ENCODE results near the gene EDEM3.

Gene EDEM3

DNA sequence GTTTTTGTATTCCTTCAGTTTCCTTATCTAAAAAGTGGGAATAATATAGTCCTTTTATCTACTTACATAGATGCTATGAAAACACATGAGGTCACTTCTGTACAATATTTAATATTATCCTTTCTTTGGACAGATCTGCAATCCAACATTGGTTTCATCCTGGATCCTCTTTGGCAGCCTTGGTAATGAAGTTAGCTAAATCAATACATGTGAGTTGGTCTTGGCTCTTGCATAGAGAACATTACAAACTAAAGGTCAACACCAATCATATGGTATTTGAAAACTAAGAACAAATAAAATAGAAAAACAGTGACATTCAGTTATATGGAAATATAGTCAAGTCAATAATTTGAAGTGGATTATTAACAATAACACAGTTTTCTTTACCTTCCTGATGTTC is 3.2 kb upstream of the EDEM3 start:
- Mint-ChIP-seq H3K9me3 (no peaks in the 10 kb centered on the region), H3K27ac (no peak overlapping the region), H3K36me3 (peaks cover 7% of the 10 kb centered on the region), H3K4me1 (peaks cover 21% of the 10 kb centered on the region), H3K4me3 (no peak overlapping the region), H3K27me3 (peaks cover 19% of the 10 kb centered on the region)
- CTCF ChIA-PET: no interaction called here
- no peak for DNase-seq

DNA sequence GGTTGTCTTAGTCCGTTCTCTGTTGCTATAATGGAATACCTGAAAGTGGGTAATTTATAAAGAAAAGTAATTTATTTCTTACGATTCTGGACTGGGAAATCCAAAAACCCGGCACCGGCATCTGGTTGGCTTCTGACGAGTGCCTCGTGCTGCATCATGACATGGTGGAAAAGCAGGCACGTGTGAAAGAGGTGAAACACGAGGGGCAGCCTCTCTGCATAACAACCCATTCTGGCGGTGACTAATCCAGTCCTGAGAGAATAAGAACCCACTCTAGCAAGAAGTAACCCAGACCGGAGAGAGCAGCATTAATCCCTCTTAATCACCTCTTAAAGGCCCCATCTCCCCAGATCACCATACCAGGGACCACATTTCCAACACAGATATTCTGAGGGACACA is 2.7 kb upstream of the EDEM3 start:
- Mint-ChIP-seq H3K9me3 (no peaks in the 10 kb centered on the region), H3K4me3 (no peak overlapping the region), H3K27ac (no peak overlapping the region), H3K4me1 (peaks cover 26% of the 10 kb centered on the region), H3K27me3 (peaks cover 19% of the 10 kb centered on the region), H3K36me3 (peaks cover 8% of the 10 kb centered on the region)
- CTCF ChIA-PET: no interaction called here
- no peak for DNase-seq

DNA sequence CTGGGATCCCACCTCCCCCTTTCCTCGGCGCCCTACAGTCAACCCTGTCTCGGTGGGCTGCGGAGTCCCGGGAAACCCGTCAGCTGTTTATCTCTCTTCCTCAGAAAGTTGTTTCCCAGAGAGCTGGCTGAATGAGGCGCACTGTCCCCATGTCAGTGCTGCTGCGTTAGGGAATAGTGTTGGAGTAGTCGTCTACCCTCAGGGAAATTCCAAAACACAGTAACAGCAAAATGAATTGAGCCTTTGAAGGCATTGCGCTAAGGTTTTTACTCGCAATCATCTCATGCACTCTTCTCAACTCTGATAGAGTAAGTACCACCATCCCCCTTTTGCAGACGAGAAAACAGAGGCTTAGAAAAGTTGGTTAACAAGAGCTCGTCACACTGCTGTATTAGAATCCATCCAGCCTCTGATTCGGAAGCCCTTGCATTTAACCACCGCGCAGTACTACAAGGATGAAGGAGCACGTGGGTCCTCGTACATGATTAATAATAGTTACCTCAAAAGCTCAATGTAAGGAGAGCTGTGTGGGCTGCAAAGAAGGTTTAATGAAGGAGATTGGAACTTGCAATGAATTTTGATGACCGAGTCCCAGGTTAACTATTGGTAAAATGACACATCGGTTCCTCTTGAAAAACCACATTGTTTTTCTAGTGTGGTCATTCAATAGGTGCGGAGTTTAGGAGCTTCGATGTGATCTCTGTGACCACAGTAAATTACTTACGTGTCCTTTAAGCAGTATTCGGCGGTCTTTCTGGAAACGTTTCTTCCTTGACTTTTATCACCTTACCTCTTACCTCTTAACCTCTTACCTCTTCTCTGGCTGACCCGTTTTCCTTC is 788 bp upstream of the EDEM3 start:
- CTCF ChIA-PET: interaction anchor here (1.6 kb wide), 1 partner anchor 226 kb away, joined by 8 read pairs; no protein-coding TSS in a partner anchor
- Mint-ChIP-seq H3K4me3 (peak overlapping the region; percentile 82), H3K27ac (peak overlapping the region; percentile 91), H3K4me1 (peaks cover 37% of the 10 kb centered on the region), H3K36me3 (peaks cover 11% of the 10 kb centered on the region), H3K27me3 (peaks cover 19% of the 10 kb centered on the region), H3K9me3 (no peaks in the 10 kb centered on the region)
- no peak for DNase-seq

DNA sequence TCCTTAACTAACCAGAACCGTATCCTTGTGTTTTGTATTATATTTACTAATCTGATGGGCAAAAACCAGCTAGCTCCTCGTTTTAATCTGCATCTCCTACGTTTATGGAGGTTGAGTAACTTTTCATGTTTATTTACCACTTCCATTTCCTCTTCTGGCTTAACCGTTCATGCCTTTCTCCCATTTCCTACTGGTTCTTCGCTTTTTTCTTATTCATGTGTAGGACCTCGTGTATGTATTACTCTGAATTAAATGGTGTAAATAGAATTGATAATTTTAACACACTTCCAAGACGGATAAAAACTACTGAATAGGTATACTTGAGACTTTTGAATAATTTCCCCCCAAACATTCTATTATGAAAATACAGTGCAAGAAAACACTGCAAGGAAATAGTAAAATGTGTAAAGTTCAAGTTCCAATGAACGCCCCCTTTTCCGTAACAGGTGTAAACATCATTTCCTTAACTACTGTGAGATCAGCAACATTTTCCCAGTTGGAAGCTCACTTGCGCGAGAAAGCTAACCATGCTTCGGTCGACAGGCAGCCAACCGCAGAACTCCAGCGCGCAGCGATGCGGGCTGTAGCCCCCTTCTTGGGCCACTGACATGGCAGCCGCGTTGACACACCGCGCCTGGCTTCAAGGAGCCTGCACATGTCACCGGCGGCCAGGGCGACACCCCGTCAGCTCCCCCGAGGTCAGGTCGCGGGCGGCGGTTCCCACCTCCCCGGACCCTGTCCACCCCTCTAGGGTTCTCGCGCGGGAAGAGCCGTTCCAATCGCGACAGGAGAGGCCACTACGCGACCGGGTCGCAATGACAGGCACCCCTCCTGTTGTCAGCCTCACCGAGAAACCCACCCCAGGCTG is 816 bp downstream of the EDEM3 start:
- Mint-ChIP-seq H3K27ac (peak overlapping the region; percentile 91), H3K36me3 (peaks cover 13% of the 10 kb centered on the region), H3K4me1 (peaks cover 42% of the 10 kb centered on the region), H3K4me3 (peak overlapping the region; percentile 82), H3K27me3 (peaks cover 15% of the 10 kb centered on the region), H3K9me3 (no peaks in the 10 kb centered on the region)
- CTCF ChIA-PET: no interaction called here
- peak; percentile 62 for DNase-seq

DNA sequence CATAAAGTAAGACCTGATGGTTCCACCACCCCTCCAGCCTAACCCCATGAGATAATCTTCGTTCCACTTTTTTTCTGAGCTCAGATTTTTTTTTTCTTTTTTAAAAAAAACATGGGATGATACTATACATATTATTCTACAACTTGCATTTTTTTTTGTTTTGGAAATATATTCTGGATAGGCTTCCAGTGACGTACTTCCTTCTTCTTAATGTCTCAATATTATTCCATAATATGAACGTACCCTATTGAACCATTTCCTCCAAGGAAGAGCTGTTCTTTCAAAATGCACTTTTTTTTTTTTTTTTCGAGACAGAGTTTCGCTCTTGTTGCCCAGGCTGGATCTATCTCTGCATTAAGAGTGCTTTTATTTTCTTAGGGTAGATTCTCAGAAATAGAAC is 1.5 kb downstream of the EDEM3 start:
- no peak for DNase-seq
- CTCF ChIA-PET: no interaction called here
- Mint-ChIP-seq H3K9me3 (no peaks in the 10 kb centered on the region), H3K4me3 (peak overlapping the region; percentile 82), H3K4me1 (peaks cover 42% of the 10 kb centered on the region), H3K27ac (peak overlapping the region; percentile 91), H3K36me3 (peaks cover 15% of the 10 kb centered on the region), H3K27me3 (peaks cover 15% of the 10 kb centered on the region)

DNA sequence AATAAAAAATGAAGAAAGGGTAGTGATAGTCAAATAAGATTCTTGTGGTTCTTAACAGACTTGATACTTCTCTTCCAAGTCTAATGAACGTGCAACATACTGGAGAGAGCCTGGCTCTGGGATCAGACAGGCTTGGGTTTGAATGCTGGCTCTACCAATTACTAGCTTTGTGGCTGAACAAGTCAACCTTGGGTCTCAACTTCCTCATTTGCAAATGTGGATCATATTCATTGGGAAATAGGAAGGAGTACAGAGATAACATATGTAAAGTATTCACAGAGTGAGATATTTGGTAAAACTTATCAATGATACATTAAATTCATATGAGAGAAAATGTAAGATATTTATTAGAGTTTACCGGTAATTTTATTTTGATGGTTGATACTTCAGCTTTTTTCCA is 2.0 kb downstream of the EDEM3 start:
- Mint-ChIP-seq H3K36me3 (peaks cover 17% of the 10 kb centered on the region), H3K4me1 (peaks cover 42% of the 10 kb centered on the region), H3K27me3 (peaks cover 13% of the 10 kb centered on the region), H3K4me3 (peak overlapping the region; percentile 82), H3K27ac (peak overlapping the region; percentile 91), H3K9me3 (no peaks in the 10 kb centered on the region)
- no peak for DNase-seq
- CTCF ChIA-PET: no interaction called here

DNA sequence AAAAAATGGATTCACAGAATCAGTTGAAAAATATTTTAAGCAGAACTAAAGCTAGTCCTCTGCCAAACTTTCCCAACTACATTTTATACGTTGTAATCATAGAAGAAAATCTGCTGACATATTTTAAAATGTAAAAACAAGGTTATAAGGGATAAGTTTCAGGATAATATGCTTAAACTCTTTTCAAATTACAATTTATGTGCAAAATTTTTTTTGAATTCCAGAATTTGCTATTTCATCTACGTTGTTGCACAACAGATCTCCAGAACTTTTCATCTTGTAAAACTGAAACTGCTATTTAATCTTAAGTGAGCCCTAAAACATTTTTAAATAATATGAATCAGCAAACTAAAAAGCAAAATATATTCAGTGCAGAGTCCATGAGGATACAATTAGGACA is 5.9 kb downstream of the EDEM3 start:
- DNase-seq: no peak
- CTCF ChIA-PET: no interaction called here
- H3K27ac Mint-ChIP-seq: no peak overlapping the region
- H3K27me3 Mint-ChIP-seq: no peaks in the 10 kb centered on the region
- H3K4me1 Mint-ChIP-seq: peaks cover 56% of the 10 kb centered on the region
- H3K9me3 Mint-ChIP-seq: no peaks in the 10 kb centered on the region
- H3K4me3 Mint-ChIP-seq: no peak overlapping the region
- peaks cover 38% of the 10 kb centered on the region for H3K36me3 Mint-ChIP-seq

DNA sequence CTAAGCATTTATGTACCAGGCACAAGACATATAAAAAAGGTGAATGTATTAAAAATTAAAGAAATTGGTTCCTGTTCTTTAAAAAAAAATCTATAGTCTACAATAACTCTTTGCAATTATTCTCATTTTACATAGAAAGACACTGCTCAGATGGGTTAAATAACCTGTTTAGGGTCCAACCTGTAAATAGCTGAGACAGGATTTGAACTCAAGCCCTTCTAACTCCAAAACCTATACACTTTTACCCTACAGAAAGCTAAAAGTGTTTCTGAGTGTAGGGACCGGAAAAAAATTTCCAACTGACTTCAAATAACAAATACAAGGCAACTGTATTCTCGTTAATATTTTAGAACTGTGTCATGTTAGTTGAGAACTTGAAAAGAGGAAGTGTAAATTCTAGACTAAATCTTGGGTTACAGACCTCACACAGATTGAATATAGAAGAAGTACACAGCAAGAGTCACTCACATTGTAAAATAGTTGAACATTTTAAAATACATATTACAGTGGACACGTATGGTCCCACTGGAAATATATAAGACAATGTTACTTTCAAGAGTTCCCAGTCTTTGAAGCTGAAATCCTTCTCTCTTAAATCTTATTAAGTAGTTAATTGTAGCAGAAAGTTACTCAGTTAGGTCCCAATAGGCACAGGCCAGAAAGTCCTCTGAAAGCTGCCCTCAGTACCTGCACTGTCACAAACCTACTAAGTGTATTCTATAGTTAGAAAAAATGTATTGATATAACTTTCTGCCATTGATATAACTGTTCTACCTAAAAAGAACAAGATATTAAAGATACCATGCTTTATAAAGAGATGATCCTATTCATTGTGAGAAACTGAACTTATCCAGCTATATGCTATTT is 7.3 kb downstream of the EDEM3 start:
- H3K4me3 Mint-ChIP-seq: no peak overlapping the region
- H3K9me3 Mint-ChIP-seq: no peaks in the 10 kb centered on the region
- H3K27ac Mint-ChIP-seq: no peak overlapping the region
- no peak for DNase-seq
- no peaks in the 10 kb centered on the region for H3K27me3 Mint-ChIP-seq
- peaks cover 55% of the 10 kb centered on the region for H3K4me1 Mint-ChIP-seq
- peaks cover 30% of the 10 kb centered on the region for H3K36me3 Mint-ChIP-seq
- CTCF ChIA-PET: no interaction called here

DNA sequence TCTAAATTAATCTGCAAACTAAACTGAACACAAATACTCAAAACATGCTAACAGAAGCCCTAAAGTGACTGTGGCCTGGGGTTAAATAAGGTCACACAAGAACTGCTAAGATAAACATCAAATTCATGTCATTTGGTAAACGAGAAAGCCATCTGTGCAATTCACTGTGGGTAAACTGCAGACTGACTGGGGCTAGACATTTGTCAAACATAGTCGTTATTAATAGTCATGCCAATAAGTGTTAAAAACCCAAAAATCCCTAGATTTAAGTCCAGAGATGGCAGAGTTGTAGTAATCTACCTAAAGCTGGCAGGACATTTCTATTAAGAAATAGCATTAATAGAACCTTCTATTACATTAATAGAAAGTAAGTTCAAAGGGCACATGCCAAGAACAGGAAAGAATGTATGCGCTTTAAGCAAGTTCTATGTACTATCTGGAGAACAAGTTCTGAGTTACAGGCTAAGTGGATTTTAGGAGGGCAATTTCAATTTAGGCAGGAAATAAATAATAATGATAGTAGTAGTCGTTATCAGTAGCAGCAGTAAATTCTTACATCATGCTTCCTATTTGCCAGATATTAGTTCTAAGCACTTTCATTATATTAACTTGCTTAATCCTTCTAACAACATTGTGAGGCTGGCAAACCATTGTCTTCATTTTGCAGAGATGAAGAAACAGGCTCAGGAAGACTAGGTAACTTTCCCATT is 8.6 kb downstream of the EDEM3 start:
- H3K27me3 Mint-ChIP-seq: no peaks in the 10 kb centered on the region
- CTCF ChIA-PET: interaction anchor here (1.2 kb wide), 1 partner anchor 424 kb away, joined by 4 read pairs; no protein-coding TSS in a partner anchor
- DNase-seq: no peak
- no peaks in the 10 kb centered on the region for H3K9me3 Mint-ChIP-seq
- peak overlapping the region; percentile 68 for H3K27ac Mint-ChIP-seq
- peaks cover 34% of the 10 kb centered on the region for H3K36me3 Mint-ChIP-seq
- no peak overlapping the region for H3K4me3 Mint-ChIP-seq
- H3K4me1 Mint-ChIP-seq: peaks cover 57% of the 10 kb centered on the region

DNA sequence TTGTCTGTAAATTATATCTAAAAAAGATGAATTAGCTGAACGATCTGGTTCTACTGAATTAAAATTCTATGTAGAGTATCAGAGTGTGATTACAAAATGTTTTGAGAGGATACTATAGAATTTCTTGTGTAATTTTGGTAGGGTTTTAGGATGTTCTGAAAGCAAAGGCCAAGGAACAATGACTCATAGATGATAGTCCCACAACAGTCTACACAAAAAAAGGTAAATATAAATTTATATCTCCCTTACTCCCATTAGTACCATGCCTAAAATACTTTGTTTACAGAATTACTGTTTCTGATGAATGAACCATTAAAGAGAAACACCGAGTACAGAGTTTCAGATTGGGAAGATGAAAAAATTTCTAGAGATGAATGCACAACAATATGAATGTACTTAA is 9.5 kb downstream of the EDEM3 start:
- DNase-seq: no peak

DNA sequence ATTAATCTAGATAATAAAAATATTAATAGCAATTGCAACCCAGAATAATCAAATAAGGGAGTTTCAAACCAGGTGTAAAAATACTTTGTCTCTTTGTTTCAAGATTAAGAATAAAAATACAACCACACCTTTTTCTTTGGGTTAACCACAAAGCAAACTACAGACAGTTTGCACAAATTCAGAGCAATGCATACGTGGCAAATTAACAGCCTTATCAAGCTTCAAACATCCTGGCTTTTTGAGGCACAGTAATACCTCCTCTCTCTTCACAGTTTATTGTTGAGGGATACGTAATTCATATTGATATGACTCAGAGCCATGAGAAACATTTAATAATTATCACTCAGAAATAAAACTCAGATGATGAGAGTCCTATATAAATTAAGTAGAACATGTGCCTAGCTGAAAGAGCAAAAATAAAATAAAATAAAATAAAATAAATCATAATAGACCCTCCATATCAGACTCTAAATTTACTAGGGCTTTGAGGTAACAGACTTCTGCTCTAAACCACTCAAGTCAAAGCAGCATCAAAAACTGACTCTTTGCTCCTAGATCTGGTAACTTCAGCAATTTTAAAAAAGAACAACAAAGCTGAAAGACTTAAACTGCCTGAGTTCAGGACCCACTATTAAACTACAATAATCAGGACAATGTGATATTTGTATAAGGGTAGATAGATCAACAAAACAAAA is 11.4 kb downstream of the EDEM3 start:
- DNase-seq: no peak
- Mint-ChIP-seq H3K4me3 (peak overlapping the region; percentile 49), H3K9me3 (no peaks in the 10 kb centered on the region), H3K4me1 (peaks cover 50% of the 10 kb centered on the region), H3K36me3 (peaks cover 37% of the 10 kb centered on the region), H3K27me3 (no peaks in the 10 kb centered on the region), H3K27ac (peak overlapping the region; percentile 91)
- CTCF ChIA-PET: no interaction called here

More for the DNA sequence above, 9.5 kb downstream of the EDEM3 start:
- H3K36me3 Mint-ChIP-seq: peaks cover 39% of the 10 kb centered on the region
- CTCF ChIA-PET: interaction anchor here (1.2 kb wide), 1 partner anchor 425 kb away, joined by 4 read pairs; no protein-coding TSS in a partner anchor
- no peak overlapping the region for H3K27ac Mint-ChIP-seq
- no peak overlapping the region for H3K4me3 Mint-ChIP-seq
- H3K27me3 Mint-ChIP-seq: no peaks in the 10 kb centered on the region
- H3K4me1 Mint-ChIP-seq: peaks cover 54% of the 10 kb centered on the region
- H3K9me3 Mint-ChIP-seq: no peaks in the 10 kb centered on the region

DNA sequence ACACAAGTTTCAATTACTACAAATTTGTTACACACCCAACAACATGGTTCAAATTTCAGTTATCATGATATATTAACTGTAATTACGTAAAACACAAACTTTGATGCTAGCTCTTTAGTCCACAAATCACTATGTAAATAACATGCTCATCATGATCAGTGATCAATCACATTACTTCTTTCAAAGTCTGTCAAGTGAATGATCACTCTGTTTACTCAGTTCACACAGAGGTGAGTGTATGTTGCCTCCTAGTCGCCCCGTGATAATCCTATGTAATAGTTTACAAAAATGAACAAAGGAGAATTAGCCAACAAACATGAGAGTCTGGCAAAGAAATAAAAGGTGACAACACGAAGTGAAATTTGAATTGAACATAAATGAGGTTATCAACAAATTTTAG is 14.3 kb downstream of the EDEM3 start:
- Mint-ChIP-seq H3K27ac (no peak overlapping the region), H3K27me3 (no peaks in the 10 kb centered on the region), H3K4me3 (no peak overlapping the region), H3K9me3 (no peaks in the 10 kb centered on the region), H3K36me3 (peaks cover 32% of the 10 kb centered on the region), H3K4me1 (peaks cover 38% of the 10 kb centered on the region)
- CTCF ChIA-PET: no interaction called here
- no peak for DNase-seq

DNA sequence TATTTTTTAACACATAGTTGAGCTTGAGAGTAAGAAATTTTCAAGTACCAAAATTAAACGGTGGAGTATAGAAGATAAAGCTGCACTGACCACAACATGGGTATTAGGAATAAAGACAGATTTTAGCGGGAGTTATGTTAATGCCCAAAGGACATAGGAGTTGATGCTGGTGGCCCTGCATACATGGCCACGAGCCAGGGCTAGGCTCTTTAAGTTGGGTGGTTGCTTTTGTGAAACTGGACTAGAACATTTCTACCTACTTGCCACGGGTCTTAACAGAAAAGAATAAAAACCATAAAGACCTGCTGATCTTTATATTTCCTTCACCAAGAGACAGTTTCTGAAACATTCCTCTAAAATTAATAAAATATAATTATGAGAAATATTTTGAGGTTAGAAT is 14.9 kb downstream of the EDEM3 start:
- no peak for DNase-seq
- no peaks in the 10 kb centered on the region for H3K9me3 Mint-ChIP-seq
- H3K27ac Mint-ChIP-seq: no peak overlapping the region
- H3K27me3 Mint-ChIP-seq: no peaks in the 10 kb centered on the region
- peaks cover 32% of the 10 kb centered on the region for H3K4me1 Mint-ChIP-seq
- CTCF ChIA-PET: no interaction called here
- H3K4me3 Mint-ChIP-seq: no peak overlapping the region
- H3K36me3 Mint-ChIP-seq: peaks cover 33% of the 10 kb centered on the region
